Measurements from ENCODE around the gene DGCR6L.

DNA sequence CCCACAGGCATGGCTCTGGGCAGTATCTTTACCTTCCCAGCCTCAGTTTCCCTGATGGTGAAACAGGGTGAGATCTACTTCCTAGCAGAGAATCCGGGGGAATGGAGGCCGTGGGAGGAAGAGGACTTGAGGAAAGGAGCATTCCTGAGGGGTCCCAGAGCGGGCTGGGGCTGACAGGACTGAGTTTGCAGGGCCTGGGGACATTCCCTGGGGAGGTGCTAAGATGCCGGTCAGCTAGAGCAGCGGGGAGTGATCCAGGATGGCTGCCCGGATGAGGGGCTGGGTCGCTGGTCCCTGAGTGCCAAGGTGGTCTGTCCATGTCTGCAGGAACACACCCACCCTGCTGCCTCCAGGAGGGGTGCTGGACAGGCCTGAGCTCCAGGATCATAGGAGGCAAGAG is 43.4 kb downstream of the DGCR6L start:
- no peak for TF ChIP-seq POLR2A (IDR thresholded peaks at IDR 0.05)
- TF ChIP-seq, protein P1, sequence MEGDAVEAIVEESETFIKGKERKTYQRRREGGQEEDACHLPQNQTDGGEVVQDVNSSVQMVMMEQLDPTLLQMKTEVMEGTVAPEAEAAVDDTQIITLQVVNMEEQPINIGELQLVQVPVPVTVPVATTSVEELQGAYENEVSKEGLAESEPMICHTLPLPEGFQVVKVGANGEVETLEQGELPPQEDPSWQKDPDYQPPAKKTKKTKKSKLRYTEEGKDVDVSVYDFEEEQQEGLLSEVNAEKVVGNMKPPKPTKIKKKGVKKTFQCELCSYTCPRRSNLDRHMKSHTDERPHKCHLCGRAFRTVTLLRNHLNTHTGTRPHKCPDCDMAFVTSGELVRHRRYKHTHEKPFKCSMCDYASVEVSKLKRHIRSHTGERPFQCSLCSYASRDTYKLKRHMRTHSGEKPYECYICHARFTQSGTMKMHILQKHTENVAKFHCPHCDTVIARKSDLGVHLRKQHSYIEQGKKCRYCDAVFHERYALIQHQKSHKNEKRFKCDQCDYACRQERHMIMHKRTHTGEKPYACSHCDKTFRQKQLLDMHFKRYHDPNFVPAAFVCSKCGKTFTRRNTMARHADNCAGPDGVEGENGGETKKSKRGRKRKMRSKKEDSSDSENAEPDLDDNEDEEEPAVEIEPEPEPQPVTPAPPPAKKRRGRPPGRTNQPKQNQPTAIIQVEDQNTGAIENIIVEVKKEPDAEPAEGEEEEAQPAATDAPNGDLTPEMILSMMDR (IDR thresholded peaks at IDR 0.05) = no peak
- TF ChIP-seq POLR2AphosphoS5 (IDR thresholded peaks at IDR 0.05) = no peak
